ENCODE measurements around the gene CDH13. TPM values are rescaled to one million over a fixed set of nuclear protein-coding genes. Genes with fewer than 3 reads are reported as not detected.

CDH13 gene
- polyA plus RNA-seq, 1 donor from 2014 or later = 3.2 TPM

DNA sequence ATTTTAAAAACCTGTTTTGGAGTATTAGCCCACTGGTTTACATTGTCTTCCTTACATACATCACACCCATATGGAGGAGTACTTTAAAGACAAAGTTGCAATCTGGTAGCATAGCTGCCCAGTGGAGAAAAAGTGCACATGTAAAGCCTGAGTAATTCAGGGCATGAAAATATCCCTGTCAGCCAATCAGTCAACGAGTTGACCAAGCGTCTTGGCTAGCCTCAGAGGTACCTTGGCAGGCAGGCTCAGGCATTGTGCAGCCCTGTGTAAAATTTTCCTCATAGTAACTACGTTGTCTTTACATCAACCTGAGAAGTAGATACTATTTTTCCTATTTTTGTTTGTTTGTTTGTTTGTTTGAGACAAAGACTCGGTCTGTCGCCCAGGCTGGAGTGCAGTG is 339.0 kb downstream of the CDH13 start:
- Histone ChIP-seq H3K9me2 (ENCODE audit: insufficient read depth, low read length) (no peaks in the 10 kb centered on the region), H2AFZ (ENCODE audit: low read depth, low read length) (no peak overlapping the region), H3K36me3 (ENCODE audit: insufficient read depth, low read length) (no peaks in the 10 kb centered on the region), H3K27me3 (ENCODE audit: insufficient read depth, low read depth, low read length) (no peaks in the 10 kb centered on the region), H3F3A (ENCODE audit: insufficient read depth, low read length, poor library complexity, severe bottlenecking) (no peaks in the 10 kb centered on the region), H3K9ac (ENCODE audit: low read length) (no peak overlapping the region), H3K27ac (ENCODE audit: low read length) (no peak overlapping the region), H3K9me3 (ENCODE audit: low read length) (no peaks in the 10 kb centered on the region), H3K4me3 (ENCODE audit: low read length) (no peak overlapping the region), H4K20me1 (ENCODE audit: insufficient read depth) (no peaks in the 10 kb centered on the region), H3K79me2 (replicated peaks; ENCODE audit: insufficient read depth, low read length) (no peaks in the 10 kb centered on the region), H3K4me2 (ENCODE audit: low read length) (no peak overlapping the region)
- no peak for TF ChIP-seq EZH2 (IDR thresholded peaks at IDR 0.05; ENCODE audit: borderline replicate concordance, insufficient read depth, low read length, poor library complexity, severe bottlenecking)
- TF ChIP-seq POLR2AphosphoS5 (IDR thresholded peaks at IDR 0.05) = no peak
- TF ChIP-seq EP300 (conservative IDR thresholded peaks at IDR 0.05; ENCODE audit: poor library complexity, severe bottlenecking) = no peak
- TF ChIP-seq TAF1 (IDR thresholded peaks at IDR 0.05; ENCODE audit: low read depth) = no peak
- TF ChIP-seq SMC3 (conservative IDR thresholded peaks at IDR 0.05; ENCODE audit: poor library complexity) = no peak
- TF ChIP-seq REST (IDR thresholded peaks at IDR 0.05; ENCODE audit: borderline replicate concordance) = no peak

DNA sequence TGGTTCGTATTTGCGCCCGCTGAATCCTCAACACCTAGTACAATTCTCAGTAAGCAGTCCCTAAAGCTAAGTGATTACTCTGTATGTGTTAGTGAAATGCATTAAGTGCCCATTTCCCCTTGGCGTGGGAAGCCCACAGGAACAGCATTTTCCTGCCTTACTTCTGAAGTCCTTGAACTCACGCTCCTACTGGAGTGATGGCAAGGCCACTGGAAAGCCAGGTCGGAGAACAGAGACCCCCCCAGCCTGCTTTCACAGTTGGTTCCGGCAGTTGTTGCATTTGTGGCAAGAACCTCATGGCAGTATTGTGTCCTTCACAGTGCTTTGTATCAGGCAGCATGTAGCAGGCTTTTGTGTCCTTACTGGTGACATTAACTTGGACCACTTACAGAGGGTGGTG is 340.7 kb downstream of the CDH13 start:
- H2AFZ ChIP-seq (ENCODE audit: low read depth, low read length) = no peak overlapping the region
- no peak overlapping the region for H3K4me2 ChIP-seq (ENCODE audit: low read length)
- H3K27ac ChIP-seq (ENCODE audit: low read length) = no peak overlapping the region
- no peak overlapping the region for H3K4me3 ChIP-seq (ENCODE audit: low read length)
- no peaks in the 10 kb centered on the region for H3K36me3 ChIP-seq (ENCODE audit: insufficient read depth, low read length)
- H3K9ac ChIP-seq (ENCODE audit: low read length) = no peak overlapping the region
- TF ChIP-seq RAD21 (conservative IDR thresholded peaks at IDR 0.05) = no peak
- TF ChIP-seq TAF1 (IDR thresholded peaks at IDR 0.05; ENCODE audit: low read depth) = no peak
- no peak for TF ChIP-seq EZH2 (IDR thresholded peaks at IDR 0.05; ENCODE audit: borderline replicate concordance, insufficient read depth, low read length, poor library complexity, severe bottlenecking)
- TF ChIP-seq MXI1 (conservative IDR thresholded peaks at IDR 0.05; ENCODE audit: poor library complexity, severe bottlenecking) = no peak
- TF ChIP-seq EP300 (conservative IDR thresholded peaks at IDR 0.05; ENCODE audit: poor library complexity, severe bottlenecking) = no peak
- no peaks in the 10 kb centered on the region for H3K27me3 ChIP-seq (ENCODE audit: insufficient read depth, low read depth, low read length)
- H3K9me3 ChIP-seq (ENCODE audit: low read length) = no peaks in the 10 kb centered on the region
- no peaks in the 10 kb centered on the region for H3K9me2 ChIP-seq (ENCODE audit: insufficient read depth, low read length)
- H3K79me2 ChIP-seq (replicated peaks; ENCODE audit: insufficient read depth, low read length) = no peaks in the 10 kb centered on the region
- no peaks in the 10 kb centered on the region for H3F3A ChIP-seq (ENCODE audit: insufficient read depth, low read length, poor library complexity, severe bottlenecking)
- no peaks in the 10 kb centered on the region for H4K20me1 ChIP-seq (ENCODE audit: insufficient read depth)

GRCh38 chr16:82971126-82971525 is 344.4 kb downstream of the CDH13 start:
- H2AFZ ChIP-seq (ENCODE audit: low read depth, low read length) = no peak overlapping the region
- no peaks in the 10 kb centered on the region for H4K20me1 ChIP-seq (ENCODE audit: insufficient read depth)
- no peaks in the 10 kb centered on the region for H3K9me3 ChIP-seq (ENCODE audit: low read length)
- no peaks in the 10 kb centered on the region for H3F3A ChIP-seq (ENCODE audit: insufficient read depth, low read length, poor library complexity, severe bottlenecking)
- H3K9ac ChIP-seq (ENCODE audit: low read length) = no peak overlapping the region
- no peaks in the 10 kb centered on the region for H3K79me2 ChIP-seq (replicated peaks; ENCODE audit: insufficient read depth, low read length)
- no peaks in the 10 kb centered on the region for H3K36me3 ChIP-seq (ENCODE audit: insufficient read depth, low read length)
- no peaks in the 10 kb centered on the region for H3K27me3 ChIP-seq (ENCODE audit: insufficient read depth, low read depth, low read length)
- no peak for TF ChIP-seq TAF1 (IDR thresholded peaks at IDR 0.05; ENCODE audit: low read depth)
- TF ChIP-seq, protein P1, sequence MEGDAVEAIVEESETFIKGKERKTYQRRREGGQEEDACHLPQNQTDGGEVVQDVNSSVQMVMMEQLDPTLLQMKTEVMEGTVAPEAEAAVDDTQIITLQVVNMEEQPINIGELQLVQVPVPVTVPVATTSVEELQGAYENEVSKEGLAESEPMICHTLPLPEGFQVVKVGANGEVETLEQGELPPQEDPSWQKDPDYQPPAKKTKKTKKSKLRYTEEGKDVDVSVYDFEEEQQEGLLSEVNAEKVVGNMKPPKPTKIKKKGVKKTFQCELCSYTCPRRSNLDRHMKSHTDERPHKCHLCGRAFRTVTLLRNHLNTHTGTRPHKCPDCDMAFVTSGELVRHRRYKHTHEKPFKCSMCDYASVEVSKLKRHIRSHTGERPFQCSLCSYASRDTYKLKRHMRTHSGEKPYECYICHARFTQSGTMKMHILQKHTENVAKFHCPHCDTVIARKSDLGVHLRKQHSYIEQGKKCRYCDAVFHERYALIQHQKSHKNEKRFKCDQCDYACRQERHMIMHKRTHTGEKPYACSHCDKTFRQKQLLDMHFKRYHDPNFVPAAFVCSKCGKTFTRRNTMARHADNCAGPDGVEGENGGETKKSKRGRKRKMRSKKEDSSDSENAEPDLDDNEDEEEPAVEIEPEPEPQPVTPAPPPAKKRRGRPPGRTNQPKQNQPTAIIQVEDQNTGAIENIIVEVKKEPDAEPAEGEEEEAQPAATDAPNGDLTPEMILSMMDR (IDR thresholded peaks at IDR 0.05; ENCODE audit: poor library complexity, severe bottlenecking) = no peak
- TF ChIP-seq SMC3 (conservative IDR thresholded peaks at IDR 0.05; ENCODE audit: poor library complexity) = no peak
- no peak for TF ChIP-seq REST (IDR thresholded peaks at IDR 0.05; ENCODE audit: borderline replicate concordance)
- no peak for TF ChIP-seq EP300 (conservative IDR thresholded peaks at IDR 0.05; ENCODE audit: poor library complexity, severe bottlenecking)
- no peak for TF ChIP-seq RAD21 (conservative IDR thresholded peaks at IDR 0.05)
- TF ChIP-seq MXI1 (conservative IDR thresholded peaks at IDR 0.05; ENCODE audit: poor library complexity, severe bottlenecking) = no peak
- no peak for TF ChIP-seq POLR2AphosphoS5 (IDR thresholded peaks at IDR 0.05)
- TF ChIP-seq EZH2 (IDR thresholded peaks at IDR 0.05; ENCODE audit: borderline replicate concordance, insufficient read depth, low read length, poor library complexity, severe bottlenecking) = no peak
- no peaks in the 10 kb centered on the region for H3K9me2 ChIP-seq (ENCODE audit: insufficient read depth, low read length)
- H3K27ac ChIP-seq (ENCODE audit: low read length) = no peak overlapping the region
- no peak overlapping the region for H3K4me2 ChIP-seq (ENCODE audit: low read length)
- H3K4me3 ChIP-seq (ENCODE audit: low read length) = no peak overlapping the region

All from neural cell (in vitro differentiated cells).